NOMO-1 treated with DMSO at 0.1 percent for 48 hours (cell line): ENCODE measurements around the gene RPS10.
A peak's percentile ranks its signal among the peaks of the same experiment; 100 is the strongest.
"Not testable (repeated sequence)": the region's sequence is repeated elsewhere in the genome, so short reads cannot be mapped to it uniquely, and the experiment has no call there.

ENCODE experiments used
- DNase-seq: peaks from one replicate; lab custom pipeline; 2025; ENCODE audit not compliant: unreplicated experiment; lab: John Stamatoyannopoulos, UW

RPS10 gene

DNA sequence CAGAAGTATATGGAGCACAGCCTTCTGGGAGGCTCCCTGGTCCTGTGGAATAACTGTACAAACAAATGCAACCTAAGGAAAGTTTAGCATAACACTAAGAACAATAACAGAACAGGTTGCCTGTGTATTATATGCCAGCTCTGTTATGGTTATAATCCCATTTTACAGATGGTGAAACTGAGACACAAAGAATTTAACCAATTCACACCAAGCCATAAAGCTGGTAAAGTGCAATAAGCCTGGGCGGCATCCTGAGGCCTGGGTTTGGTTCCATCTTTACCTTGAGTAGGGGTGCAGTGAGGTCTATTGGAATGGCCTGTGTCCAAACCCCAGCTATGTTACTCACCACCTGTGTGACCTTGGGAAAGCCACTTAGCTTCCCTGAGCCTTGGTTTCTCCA, 25.3 kb upstream of the RPS10 start:
- DNase-seq: no peak

- DNase-seq: peak; percentile 35
Observed at GRCh38 chr6:34447910-34448309, 22.0 kb upstream of the RPS10 start.

DNA sequence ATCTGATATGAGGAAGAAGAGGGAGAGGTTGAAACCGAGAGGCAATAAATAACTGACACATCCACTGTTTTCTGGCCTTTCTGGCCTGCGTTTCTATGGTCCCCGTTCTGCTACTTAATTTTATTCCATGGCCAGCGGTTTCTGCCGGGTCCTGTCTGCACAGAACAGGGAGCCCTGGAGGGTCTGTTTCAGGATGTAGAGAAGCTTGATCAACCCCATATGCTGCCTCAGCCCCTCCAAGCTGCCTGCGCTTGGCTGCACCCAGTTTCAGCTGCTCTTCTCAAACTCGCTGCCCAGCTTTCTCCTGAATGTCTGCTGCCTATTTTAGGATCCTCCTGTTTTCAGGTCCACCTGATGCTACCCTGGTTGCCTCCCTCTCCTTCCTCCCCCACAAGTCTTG, 21.5 kb upstream of the RPS10 start:
- peak; percentile 5 for DNase-seq

DNA sequence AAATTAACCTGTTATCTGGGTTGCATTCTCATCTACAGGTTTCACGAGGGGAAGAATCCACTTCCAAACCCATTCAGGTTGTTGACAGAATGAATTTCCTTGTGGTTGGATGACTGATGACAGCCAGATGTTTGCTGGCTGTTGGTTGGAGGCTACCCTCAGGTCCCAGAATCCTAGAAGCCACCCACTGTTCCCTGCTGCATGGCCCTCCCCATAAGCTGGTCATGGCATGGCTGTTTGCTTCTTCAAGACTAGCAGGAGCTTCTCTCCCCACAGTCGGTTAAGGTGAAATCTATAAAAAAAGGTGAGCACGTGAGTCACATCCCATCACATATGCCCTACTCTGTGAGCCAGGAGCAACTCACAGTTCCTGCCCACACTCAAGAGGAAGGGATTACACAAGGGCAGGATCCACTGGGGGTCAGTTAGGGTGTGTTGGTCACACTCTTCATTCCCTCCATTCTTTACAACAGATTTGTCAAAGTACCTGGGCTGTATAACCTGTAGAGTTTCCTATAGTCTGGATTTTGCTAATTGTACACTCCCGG, 19.5 kb upstream of the RPS10 start:
- no peak for DNase-seq

GRCh38 chr6:34441526-34441925, 15.7 kb upstream of the RPS10 start:
- no peak for DNase-seq

DNA sequence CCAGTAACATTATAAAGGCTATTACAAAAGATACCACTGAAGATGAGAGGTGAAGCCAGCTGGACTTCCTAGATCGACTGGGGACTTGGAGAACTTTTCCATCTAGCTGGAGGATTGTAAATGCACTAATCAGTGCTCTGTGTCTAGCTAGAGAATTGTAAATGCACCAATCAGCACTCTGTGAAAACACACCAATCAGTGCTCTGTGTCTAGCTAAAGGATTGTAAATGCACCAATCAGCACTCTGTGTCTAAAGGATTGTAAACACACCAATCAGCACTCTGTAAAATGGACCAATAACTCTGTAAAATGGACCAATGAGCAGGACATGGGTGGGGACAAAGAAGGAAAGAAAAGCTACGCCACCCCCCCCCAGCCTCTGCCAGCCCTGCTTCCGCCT, 13.6 kb upstream of the RPS10 start:
- no peak for DNase-seq

DNA sequence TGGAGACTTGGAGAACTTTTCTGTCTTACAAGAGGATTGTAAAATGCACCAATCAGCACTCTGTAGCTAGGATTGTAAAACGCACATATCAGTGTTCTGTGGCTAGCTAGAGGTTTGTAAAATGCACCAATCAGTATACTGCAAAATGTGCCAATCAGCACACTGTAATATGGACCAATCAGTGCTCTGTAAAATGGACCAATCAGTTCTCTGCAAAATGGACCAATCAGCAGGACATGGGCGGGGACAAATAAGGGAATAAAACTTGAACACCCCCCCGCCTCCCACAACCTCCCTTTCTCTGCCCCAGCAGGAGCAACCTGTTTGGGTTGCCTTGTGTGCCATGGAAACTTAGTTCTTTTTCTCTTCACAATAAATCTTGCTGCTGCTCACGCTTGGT, 12.8 kb upstream of the RPS10 start:
- no peak for DNase-seq

DNA sequence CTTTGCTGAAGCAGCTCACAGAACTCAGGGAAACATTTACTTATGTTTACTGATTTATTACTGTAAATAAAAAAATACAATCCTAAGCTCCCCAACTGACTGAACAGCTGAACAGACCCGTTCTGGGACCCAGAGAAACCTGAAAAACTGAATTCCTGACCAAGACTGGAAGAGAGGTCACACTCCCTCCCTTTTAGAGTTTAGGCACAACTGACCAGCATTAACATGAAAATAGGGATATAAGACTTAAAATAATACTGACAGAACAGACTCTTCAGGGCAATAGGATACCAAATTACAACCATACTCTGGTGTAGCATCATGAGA, 11.7 kb upstream of the RPS10 start:
- DNase-seq: no peak

- no peak for DNase-seq
Observed at GRCh38 chr6:34436803-34437643, 11.2 kb upstream of the RPS10 start.

DNA sequence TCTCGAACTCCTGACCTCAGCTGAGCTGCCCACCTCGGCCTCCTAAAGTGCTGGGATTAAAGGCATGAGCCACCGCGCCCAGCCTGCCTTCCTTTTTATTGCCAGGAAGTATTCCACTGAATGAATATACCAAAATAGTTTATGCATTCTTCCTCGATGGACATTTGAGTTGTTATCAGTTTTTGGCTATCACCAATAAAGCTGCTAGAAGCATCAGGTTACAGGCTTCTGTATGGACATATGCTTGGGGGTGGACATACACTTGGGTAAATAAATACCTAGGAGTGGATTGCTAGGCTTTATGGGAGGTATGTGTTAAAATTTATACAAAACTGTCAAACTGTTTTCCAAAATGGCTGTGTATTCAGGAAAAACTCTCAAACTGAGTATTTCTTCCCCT, 10.0 kb upstream of the RPS10 start:
- DNase-seq: no peak

- DNase-seq: no peak
Observed at GRCh38 chr6:34425132-34425497, 754 bp downstream of the RPS10 start.

DNA sequence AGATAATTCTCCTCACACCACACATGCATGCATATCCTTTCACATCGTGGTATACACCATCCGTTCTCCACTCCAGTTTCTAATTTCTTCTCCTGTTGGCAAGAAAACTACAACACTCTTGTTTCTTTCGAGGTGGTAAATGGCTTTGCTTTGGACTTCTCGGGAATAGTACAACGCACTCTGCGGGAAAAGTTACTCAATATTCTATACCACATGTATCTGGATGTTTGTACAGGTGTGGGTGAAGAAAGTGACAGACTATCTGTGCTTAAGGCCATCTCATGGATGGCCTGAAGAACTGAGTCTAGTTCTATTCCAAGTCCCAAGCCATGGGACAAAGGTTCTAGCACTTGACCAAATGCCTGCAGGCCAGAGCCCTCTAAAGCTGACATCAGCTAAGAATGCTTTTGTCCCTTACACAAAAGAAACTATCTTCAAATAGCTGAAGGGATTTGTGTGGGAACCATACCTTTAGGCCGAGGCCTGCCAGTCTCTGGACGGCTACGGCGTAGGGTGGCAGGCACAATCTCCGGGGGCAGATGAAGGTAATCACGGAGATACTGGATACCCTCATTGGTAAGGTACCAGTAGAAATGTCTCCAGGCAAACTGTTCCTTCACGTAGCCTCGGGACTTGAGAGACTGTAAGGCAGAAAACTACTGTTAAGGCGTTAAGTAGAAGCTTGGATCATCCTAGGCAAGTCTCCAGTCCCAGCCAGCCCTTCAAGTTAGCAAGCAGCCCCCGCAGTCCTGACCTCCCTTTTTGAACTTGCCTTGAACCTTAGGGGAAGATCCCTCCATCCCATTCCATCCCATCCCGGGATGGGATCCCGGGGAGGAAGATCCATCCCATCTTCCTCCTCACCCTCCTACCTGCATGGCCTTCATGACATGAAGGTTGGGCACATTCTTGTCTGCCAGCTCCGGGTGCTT, 1.4 kb downstream of the RPS10 start:
- no peak for DNase-seq

DNA sequence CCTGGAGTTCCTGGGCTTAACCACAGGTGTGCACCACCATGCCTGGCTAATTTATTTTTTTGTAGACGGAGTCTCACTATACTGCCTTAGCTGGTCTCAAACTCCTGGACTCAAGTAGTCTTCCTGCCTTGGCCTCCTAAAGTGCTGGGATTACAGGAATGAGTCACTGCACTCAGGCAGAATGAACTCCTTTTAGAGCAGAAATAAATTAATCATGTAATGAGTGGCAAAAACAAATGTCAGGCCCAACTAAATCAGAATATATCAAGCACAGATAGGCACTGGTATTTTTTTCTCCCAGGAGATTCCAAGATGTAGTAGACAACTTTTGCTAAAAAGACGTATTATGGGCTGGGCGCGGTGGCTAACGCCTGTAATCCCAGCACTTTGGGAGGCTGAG, 2.6 kb downstream of the RPS10 start:
- DNase-seq: no peak

- DNase-seq: no peak
Observed at GRCh38 chr6:34418367-34418766, 7.5 kb downstream of the RPS10 start.

- DNase-seq: no peak
Observed at GRCh38 chr6:34416877-34417371, 8.9 kb downstream of the RPS10 start.

- peak; percentile 88 for DNase-seq
Observed at GRCh38 chr6:34414999-34415858, 10.6 kb downstream of the RPS10 start.

GRCh38 chr6:34412643-34413214, 13.1 kb downstream of the RPS10 start:
- no peak for DNase-seq

DNA sequence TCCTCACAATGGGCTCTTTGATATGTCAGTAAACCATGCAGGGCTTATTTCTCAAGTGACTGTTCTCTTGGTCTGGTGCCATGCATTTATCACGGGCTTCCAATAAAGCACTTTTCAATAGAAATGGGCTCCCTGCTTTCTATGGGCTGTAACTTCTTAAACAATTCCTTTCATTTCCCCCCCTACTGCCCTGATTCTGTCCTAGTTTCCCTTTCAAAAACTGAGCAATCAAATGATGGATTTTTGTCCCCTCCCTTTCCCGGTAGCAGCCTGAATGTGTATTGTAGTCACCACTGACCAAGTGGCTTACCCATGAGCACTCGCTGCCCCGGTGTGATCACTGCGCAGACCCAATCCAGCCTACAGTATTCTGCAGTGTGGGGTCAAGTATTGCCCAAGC, 13.9 kb downstream of the RPS10 start:
- no peak for DNase-seq

GRCh38 chr6:34407915-34408314, 18.0 kb downstream of the RPS10 start:
- DNase-seq: not testable (repeated sequence)

- no peak for DNase-seq
Observed at GRCh38 chr6:34396518-34396917, 29.4 kb downstream of the RPS10 start.

DNA sequence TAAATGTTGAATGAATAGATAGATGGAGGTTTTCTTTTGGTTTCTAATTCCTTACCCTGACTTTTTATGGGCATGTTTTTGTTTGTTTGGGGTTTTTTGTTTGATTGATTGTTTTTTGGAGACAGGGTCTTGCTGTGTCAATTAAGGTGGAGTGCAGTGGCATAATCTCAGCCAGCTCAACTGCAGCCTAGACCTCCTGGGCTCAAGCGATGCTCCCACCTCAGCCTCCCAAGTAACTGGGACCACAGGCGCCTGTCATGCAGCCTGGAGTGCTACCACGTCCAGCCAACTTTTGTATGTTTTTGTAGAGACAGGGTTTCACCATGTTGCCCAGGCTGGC, 31.9 kb downstream of the RPS10 start:
- DNase-seq: no peak
